Measurements from ENCODE around the gene VPS37B.
"Not testable (repeated sequence)": the region's sequence is repeated elsewhere in the genome, so short reads cannot be mapped to it uniquely, and the experiment has no call there.

VPS37B gene

GRCh38 chr12:122880668-122881067 is 15.3 kb downstream of the VPS37B start:
- no peak for DNase-seq

- DNase-seq, result no peak
Observed at GRCh38 chr12:122880155-122880667, 15.7 kb downstream of the VPS37B start.

- peak; percentile 82 for DNase-seq
Observed at GRCh38 chr12:122878780-122879612, 16.9 kb downstream of the VPS37B start.

- DNase-seq, result no peak
Observed at GRCh38 chr12:122876731-122877130, 19.2 kb downstream of the VPS37B start.

GRCh38 chr12:122876281-122876680 is 19.6 kb downstream of the VPS37B start:
- DNase-seq, result not testable (repeated sequence)

GRCh38 chr12:122875590-122876220 is 20.2 kb downstream of the VPS37B start:
- DNase-seq, result peak; percentile 71

- no peak for DNase-seq
Observed at GRCh38 chr12:122874081-122874480, 21.8 kb downstream of the VPS37B start.

GRCh38 chr12:122873540-122873939 is 22.4 kb downstream of the VPS37B start:
- DNase-seq, result no peak

GRCh38 chr12:122872815-122873361 is 23.0 kb downstream of the VPS37B start:
- no peak for DNase-seq

- DNase-seq, result peak; percentile 24
Observed at GRCh38 chr12:122871851-122872780, 23.8 kb downstream of the VPS37B start.

GRCh38 chr12:122870867-122871664 is 24.9 kb downstream of the VPS37B start:
- no peak for DNase-seq

- DNase-seq, result no peak
Observed at GRCh38 chr12:122870163-122870842, 25.6 kb downstream of the VPS37B start.

- no peak for DNase-seq
Observed at GRCh38 chr12:122869207-122869973, 26.5 kb downstream of the VPS37B start.

- no peak for DNase-seq
Observed at GRCh38 chr12:122868471-122869177, 27.3 kb downstream of the VPS37B start.

- DNase-seq, result no peak
Observed at GRCh38 chr12:122867691-122868461, 28.0 kb downstream of the VPS37B start.

- DNase-seq, result no peak
Observed at GRCh38 chr12:122866950-122867607, 28.8 kb downstream of the VPS37B start.

GRCh38 chr12:122866379-122866778 is 29.5 kb downstream of the VPS37B start:
- no peak for DNase-seq

All from RPMI8226 (cell line).